Liver (tissue), 9 donors: Measurements from ENCODE around the gene IGF2R. TPM values are rescaled to one million over a fixed set of nuclear protein-coding genes. Genes with fewer than 3 reads are reported as not detected.
"Not testable (repeated sequence)": the region's sequence is repeated elsewhere in the genome, so short reads cannot be mapped to it uniquely, and the experiment has no call there.

Experiments
- DNase-seq: peaks from one replicate; pipeline ENCODE4 v3.0.0-alpha.2; 2017; ENCODE audit warnings: low spot score
- H3K27ac ChIP-seq, 2 donors: one replicate each; pipeline ENCODE4 v1.7.0; 2013; ENCODE audit warnings: inconsistent platforms in 2 of 2, low read length in 2 of 2, control low read depth in 1 of 2, low read depth in 1 of 2, mild to moderate bottlenecking in 1 of 2
- H3K27me3 ChIP-seq, 4 donors: one replicate each; pipeline versions ENCODE4 v1.6.1 to v1.7.0; 2013; ENCODE audit warnings: low read length in 3 of 4, inconsistent platforms in 1 of 4, mild to moderate bottlenecking in 1 of 4, moderate library complexity in 1 of 4; ENCODE audit not compliant: control insufficient read depth in 4 of 4, insufficient read depth in 4 of 4
- H3K36me3 ChIP-seq, 4 donors: one replicate each; pipeline versions ENCODE4 v1.6.1 to v1.7.0; 2013; ENCODE audit warnings: low read length in 3 of 4, mild to moderate bottlenecking in 3 of 4, low read depth in 1 of 4, moderate library complexity in 1 of 4; ENCODE audit not compliant: control insufficient read depth in 4 of 4, insufficient read depth in 3 of 4
- H3K4me1 ChIP-seq, 4 donors: one replicate each; pipeline versions ENCODE4 v1.6.1 to v1.7.0; 2013; ENCODE audit warnings: low read length in 3 of 4, mild to moderate bottlenecking in 3 of 4, moderate library complexity in 1 of 4; ENCODE audit not compliant: control insufficient read depth in 4 of 4, insufficient read depth in 4 of 4
- H3K4me3 ChIP-seq, 3 donors: one replicate each; pipeline versions ENCODE4 v1.6.1 to v1.7.0; 2013; ENCODE audit warnings: low read length in 3 of 3, control low read depth in 1 of 3, low read depth in 1 of 3, mild to moderate bottlenecking in 1 of 3
- H3K9ac ChIP-seq, 2 donors: one replicate each; pipeline ENCODE4 v1.7.0; 2013; ENCODE audit warnings: low read length in 2 of 2, mild to moderate bottlenecking in 2 of 2, moderate library complexity in 2 of 2, control low read depth in 1 of 2, low read depth in 1 of 2
- H3K9me3 ChIP-seq, 4 donors: one replicate each; pipeline versions ENCODE4 v1.6.1 to v1.7.0; 2013; ENCODE audit warnings: low read length in 3 of 4; ENCODE audit not compliant: control insufficient read depth in 4 of 4
- ATF3 ChIP-seq: IDR thresholded peaks from 2 replicates; pipeline ENCODE4 v1.6.1; 2016; ENCODE audit warnings: antibody characterized with exemption
- CTCF ChIP-seq: fragments of 150-350 bp; IDR thresholded peaks from 2 replicates; pipeline ENCODE4 v1.5.1; 2017; ENCODE audit warnings: improper control_type of control experiment, low read depth, low read length; ENCODE audit not compliant: missing input control
- EGR1 ChIP-seq, 2 donors: IDR thresholded peaks; 2 replicates each; pipeline ENCODE4 v1.6.1; 2016 to 2018; ENCODE audit warnings: antibody characterized with exemption in 2 of 2, low read depth in 2 of 2
- FOXA1 ChIP-seq: IDR thresholded peaks from 2 replicates; pipeline ENCODE4 v1.6.1; 2016; ENCODE audit warnings: antibody characterized with exemption
- HNF4G ChIP-seq: IDR thresholded peaks from 2 replicates; pipeline ENCODE4 v1.6.1; 2016; ENCODE audit warnings: antibody characterized with exemption
- JUND ChIP-seq, 2 donors: IDR thresholded peaks; 2 replicates each; pipeline ENCODE4 v1.6.1; 2016; ENCODE audit warnings: antibody characterized with exemption in 2 of 2
- MAX ChIP-seq: IDR thresholded peaks from 2 replicates; pipeline ENCODE4 v1.6.1; 2016; ENCODE audit warnings: antibody characterized with exemption
- NR2F2 ChIP-seq: IDR thresholded peaks from 2 replicates; pipeline ENCODE4 v1.6.1; 2016; ENCODE audit warnings: antibody characterized with exemption
- REST ChIP-seq: IDR thresholded peaks from 2 replicates; pipeline ENCODE4 v1.6.1; 2016; ENCODE audit warnings: antibody characterized with exemption, mild to moderate bottlenecking
- YY1 ChIP-seq: IDR thresholded peaks from 2 replicates; pipeline ENCODE4 v1.6.1; 2016; ENCODE audit warnings: antibody characterized with exemption, mild to moderate bottlenecking
- ZBTB33 ChIP-seq: IDR thresholded peaks from 2 replicates; pipeline ENCODE4 v1.6.1; 2016; ENCODE audit warnings: antibody characterized with exemption
- WGBS: extraction: QIAGEN DNeasy Blood & Tissue Kit; methylation state at CpG from one replicate; pipeline ENCODE4 v1.1.7; 2013; 5-methylcytosine and 5-hydroxymethylcytosine counted together
- polyA plus RNA-seq, 2 donors: library from polyadenylated mRNA; stranded (reverse) in 1 of 2; unstranded in 1 of 2; fragments of 200-250 nt in 1 of 2; fragments of >200 nt in 1 of 2; fragmentation: Nextera tagmentation in 1 of 2; extraction: Ambion mirVana in 1 of 2; gene quantifications; one replicate each; pipeline versions ENCODE4 v1.2.1 to v1.2.3, GENCODE V29; 2013 to 2015
- total RNA-seq, 2 donors: library from RNA; depleted of rRNA; stranded (reverse); fragments of >200 nt; gene quantifications; one replicate each; pipeline ENCODE4 v1.2.3, GENCODE V29; 2014
- donor health status: healthy.
- donor health status: healthy.
- donor health status: healthy.
- donor health status: healthy.
- donor health status: healthy.

IGF2R gene
- total and polyA plus RNA-seq, 4 donors: 16.6 to 84.9 (median 45.7) TPM

DNA sequence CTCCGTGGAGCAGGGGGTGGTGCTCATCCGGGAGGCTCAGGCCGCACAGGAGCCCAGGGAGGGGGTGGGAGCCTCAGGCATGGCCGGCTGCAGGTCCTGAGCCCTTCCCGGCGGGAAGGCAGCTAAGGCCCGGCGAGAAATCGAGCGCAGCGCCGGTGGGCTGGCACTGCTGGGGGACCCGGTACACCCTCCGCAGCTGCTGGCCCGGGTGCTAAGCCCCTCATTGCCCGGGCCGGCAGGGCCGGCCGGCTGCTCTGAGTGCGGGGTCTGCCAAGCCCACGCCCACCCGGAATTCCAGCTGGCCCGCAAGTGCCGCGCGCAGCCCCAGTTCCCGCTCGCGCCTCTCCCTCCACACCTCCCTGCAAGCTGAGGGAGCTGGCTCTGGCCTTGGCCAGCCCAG is 145.7 kb downstream of the IGF2R start:
- H3K4me3 ChIP-seq, H3K27ac ChIP-seq, H3K4me1 ChIP-seq, DNase-seq, H3K9ac ChIP-seq, H3K36me3 ChIP-seq, H3K27me3 ChIP-seq, H3K9me3 ChIP-seq: not testable (repeated sequence)
- 93% methylated on average over 29 of the region's 29 CpGs for WGBS

DNA sequence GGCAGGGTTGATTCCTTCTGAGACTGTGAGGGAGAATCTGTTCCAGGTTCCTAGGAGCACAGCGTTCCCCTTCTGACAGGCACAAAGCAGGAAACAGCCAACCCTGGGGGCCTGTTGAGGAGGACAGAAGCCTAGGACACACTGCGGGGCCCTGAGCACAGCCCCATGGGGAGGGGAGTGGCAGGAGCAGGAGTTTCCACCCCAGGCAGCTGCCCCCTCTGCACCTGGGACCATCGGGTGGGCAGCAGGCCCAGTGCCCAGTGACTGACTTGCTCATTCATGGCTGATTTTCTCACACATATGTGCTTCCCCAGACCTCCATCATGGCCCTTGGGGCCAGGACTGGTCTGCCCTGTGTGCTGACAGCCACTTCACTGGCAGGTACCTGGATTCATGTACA is 146.5 kb downstream of the IGF2R start:
- H3K36me3 ChIP-seq: peaks cover 0 to 10% (median 3%) of the 10 kb centered on the region in 4 donors
- no peak overlapping the region for H3K9ac ChIP-seq
- no peak overlapping the region for H3K4me3 ChIP-seq
- peaks cover 0 to 4% (median 0%) of the 10 kb centered on the region in 4 donors for H3K9me3 ChIP-seq
- 92% methylated on average over 3 of the region's 3 CpGs for WGBS
- H3K27ac ChIP-seq: no peak overlapping the region
- no peak for TF ChIP-seq EGR1 (IDR thresholded peaks at IDR 0.05; ENCODE audit: low read depth in 2 of 2)
- TF ChIP-seq FOXA1: no peak
- TF ChIP-seq REST: no peak
- TF ChIP-seq ZBTB33: no peak
- no peak for TF ChIP-seq CTCF
- TF ChIP-seq NR2F2: no peak
- no peak for TF ChIP-seq JUND (IDR thresholded peaks at IDR 0.05)
- TF ChIP-seq YY1: no peak
- no peak for TF ChIP-seq ATF3
- H3K27me3 ChIP-seq: no peaks in the 10 kb centered on the region
- H3K4me1 ChIP-seq: peaks cover 0 to 7% (median 2%) of the 10 kb centered on the region in 4 donors
- no peak for DNase-seq

- TF ChIP-seq NR2F2 (no peak), ZBTB33 (no peak), MAX (no peak), HNF4G (no peak), EGR1 (IDR thresholded peaks at IDR 0.05; ENCODE audit: low read depth in 2 of 2) (no peak), ATF3 (no peak), YY1 (no peak), JUND (IDR thresholded peaks at IDR 0.05) (no peak)
- Histone ChIP-seq H3K27me3 (no peaks in the 10 kb centered on the region), H3K4me1 (peaks cover 0 to 8% (median 3%) of the 10 kb centered on the region in 4 donors), H3K27ac (no peak overlapping the region), H3K9ac (no peak overlapping the region), H3K36me3 (peaks cover 0 to 10% (median 3%) of the 10 kb centered on the region in 4 donors), H3K9me3 (peaks cover 0 to 4% (median 0%) of the 10 kb centered on the region in 4 donors), H3K4me3 (no peak overlapping the region)
- WGBS: 99% methylated on average over 2 of the region's 2 CpGs
- no peak for DNase-seq
Observed at GRCh38 chr6:160116411-160116810, 147.5 kb downstream of the IGF2R start.
